Adrenal gland (tissue), 12 donors: ENCODE results near the gene RFPL3. TPM values are rescaled to one million over a fixed set of nuclear protein-coding genes. Genes with fewer than 3 reads are reported as not detected.
A peak's percentile ranks its signal among the peaks of the same experiment; 100 is the strongest.

Experiments used
- DNase-seq, 7 donors: peaks; one replicate each; pipeline ENCODE4 v3.0.0-alpha.2; 2019 to 2020
- H3K27ac ChIP-seq, 5 donors: fragments of 200-600 bp; sonication (generic) in 4 of 5; 1 replicate in 3 of 5; 2 replicates in 2 of 5; pipeline versions ENCODE4 v1.5.1 to v1.8.0; 2016 to 2020; ENCODE audit warnings: mild to moderate bottlenecking in 1 of 5
- H3K27me3 ChIP-seq: fragments of 200-600 bp; 2 replicates; pipeline ENCODE4 v1.8.0; 2021
- H3K36me3 ChIP-seq, 2 donors: fragments of 200-600 bp; replicated peaks in 1 of 2; 1 replicate in 1 of 2; 2 replicates in 1 of 2; pipeline versions ENCODE4 v1.5.1 to v1.8.0; 2018 to 2022
- H3K4me1 ChIP-seq, 2 donors: fragments of 200-600 bp; replicated peaks in 1 of 2; 1 replicate in 1 of 2; 2 replicates in 1 of 2; pipeline versions ENCODE4 v1.5.1 to v1.8.0; 2018 to 2021
- H3K4me3 ChIP-seq, 4 donors: fragments of 200-600 bp; sonication (generic) in 3 of 4; one replicate each; pipeline ENCODE4 v1.5.1; 2016 to 2018
- H3K9me3 ChIP-seq, 3 donors: fragments of 200-600 bp; sonication (generic) in 1 of 3; replicated peaks in 1 of 3; 1 replicate in 2 of 3; 2 replicates in 1 of 3; pipeline versions ENCODE4 v1.5.1 to v1.8.0; 2016 to 2021
- CTCF ChIP-seq, 6 experiments: fragments of 450-650 bp in 4 of 6; fragments of 200-600 bp in 2 of 6; sonication (generic) in 1 of 6; IDR thresholded peaks; 1 replicate in 5 of 6; 2 replicates in 1 of 6; pipeline versions ENCODE4 v1.5.1 to v1.8.0; 2016 to 2021; ENCODE audit warnings: antibody characterized with exemption in 6 of 6, mild to moderate bottlenecking in 2 of 6, moderate library complexity in 1 of 6
- POLR2A ChIP-seq, 2 donors: fragments of 450-650 bp; IDR thresholded peaks; one replicate each; pipeline ENCODE4 v1.6.1; 2017; ENCODE audit warnings: antibody characterized with exemption in 2 of 2, mild to moderate bottlenecking in 2 of 2, moderate library complexity in 1 of 2
- WGBS, 4 donors: extraction: QIAGEN DNeasy Blood & Tissue Kit in 2 of 4; methylation state at CpG; one replicate each; pipeline versions ENCODE4 v1.1.5 to v1.1.7; 2013 to 2017; 5-methylcytosine and 5-hydroxymethylcytosine counted together
- intact Hi-C, 2 donors: fragments of 100-400 bp; cut with DNase I; formaldehyde crosslinking; loops; one replicate each; pipeline versions ENCODE4 v1.14.1 to v1.15.0; 2022 to 2023
- polyA plus RNA-seq, 3 donors: library from polyadenylated mRNA; stranded (reverse); fragments of 200-250 nt in 2 of 3; fragments of 350-450 nt in 1 of 3; fragmentation: Illumina TruSeq in 1 of 3; extraction: RNeasy Lipid Tissue Mini Kit (QIAGEN cat#74804) in 1 of 3; gene quantifications; one replicate each; pipeline ENCODE4 v1.2.3, GENCODE V29; 2013 to 2014
- total RNA-seq, 9 donors: library from RNA; depleted of rRNA in 4 of 9; stranded (reverse); fragments of >200 nt in 4 of 9; fragments of 120-200 nt in 1 of 9; fragmentation: NEBNext Ultra II Directional in 1 of 9; extraction: Animal tissue kit (Norgen Biotek cat#: 25700) in 1 of 9; gene quantifications; one replicate each; pipeline versions ENCODE4 v1.1.0 to v1.2.4, GENCODE V29; 2013 to 2023
- donor health status: healthy with polysubstance abuse.
- donor health status: Bipolar disorder and iron deficiency.
- donor health status: DM: yes; HTN: yes; CAD: no.
- donor health status: DM: no; HTN: no; CAD: no.
- donor health status: DM: no; HTN: no; CAD: no.
- donor health status: DM: yes; HTN: yes; CAD: no.

Gene RFPL3
- total and polyA plus RNA-seq, 12 donors: not detected

- peak in 3 of 7 donors; percentile 2 to 25 (median 2) for DNase-seq
- Histone ChIP-seq H3K36me3 (no peaks in the 10 kb centered on the region), H3K27ac (no peak overlapping the region), H3K27me3 (no peaks in the 10 kb centered on the region), H3K4me3 (no peak overlapping the region), H3K9me3 (no peaks in the 10 kb centered on the region), H3K4me1 (no peaks in the 10 kb centered on the region)
- WGBS, 4 donors: 17 to 41% (median 31%) methylated on average over 1 of the region's 1 CpG
- TF ChIP-seq POLR2A (IDR thresholded peaks at IDR 0.05): no peak
- TF ChIP-seq CTCF (IDR thresholded peaks at IDR 0.05): no peak
- intact Hi-C loops: no loop called here
Measured at GRCh38 chr22:32318361-32318760, 39.3 kb upstream of the RFPL3 start.

- intact Hi-C loops: no loop called here
- 55 to 63% (median 56%) methylated on average over 8 of the region's 8 CpGs for WGBS, 4 donors
- H3K4me3 ChIP-seq: no peak overlapping the region
- DNase-seq: peak in 2 of 7 donors; percentile 7 to 15
- no peaks in the 10 kb centered on the region for H3K4me1 ChIP-seq
- no peaks in the 10 kb centered on the region for H3K27me3 ChIP-seq
- H3K36me3 ChIP-seq: no peaks in the 10 kb centered on the region
- no peak overlapping the region for H3K27ac ChIP-seq
- no peaks in the 10 kb centered on the region for H3K9me3 ChIP-seq
- TF ChIP-seq POLR2A (IDR thresholded peaks at IDR 0.05): no peak
- no peak for TF ChIP-seq CTCF (IDR thresholded peaks at IDR 0.05)
Measured at GRCh38 chr22:32319861-32320406, 37.7 kb upstream of the RFPL3 start.

- H3K36me3 ChIP-seq: no peaks in the 10 kb centered on the region
- H3K4me1 ChIP-seq: no peaks in the 10 kb centered on the region
- no peak overlapping the region for H3K4me3 ChIP-seq
- DNase-seq: peak in 1 of 7 donors; percentile 31
- WGBS, 4 donors: 70 to 83% (median 77%) methylated on average over 6 of the region's 6 CpGs
- H3K27ac ChIP-seq: no peak overlapping the region
- TF ChIP-seq POLR2A (IDR thresholded peaks at IDR 0.05) (no peak), CTCF (IDR thresholded peaks at IDR 0.05) (no peak)
- intact Hi-C loops: no loop called here
- H3K9me3 ChIP-seq: no peaks in the 10 kb centered on the region
- H3K27me3 ChIP-seq: no peaks in the 10 kb centered on the region
Measured at GRCh38 chr22:32322986-32323385, 34.7 kb upstream of the RFPL3 start.

GRCh38 chr22:32323513-32324164, 34.0 kb upstream of the RFPL3 start:
- WGBS, 4 donors: 76 to 83% (median 76%) methylated on average over 7 to 11 of the region's 11 CpGs
- Histone ChIP-seq H3K4me3 (no peak overlapping the region), H3K27me3 (no peaks in the 10 kb centered on the region), H3K36me3 (no peaks in the 10 kb centered on the region), H3K4me1 (no peaks in the 10 kb centered on the region), H3K9me3 (no peaks in the 10 kb centered on the region), H3K27ac (no peak overlapping the region)
- peak in 1 of 7 donors; percentile 30 for DNase-seq
- TF ChIP-seq CTCF (IDR thresholded peaks at IDR 0.05) (no peak), POLR2A (IDR thresholded peaks at IDR 0.05) (no peak)
- intact Hi-C loops: no loop called here
